GM18526 (cell line): ENCODE data around the gene C2orf92.

Experiments
- POLR2A ChIP-seq: IDR thresholded peaks from 3 replicates; pipeline ENCODE4 v1.6.1; 2011; ENCODE audit not compliant: insufficient read length; ENCODE audit errors: extremely low read depth

Gene C2orf92

DNA sequence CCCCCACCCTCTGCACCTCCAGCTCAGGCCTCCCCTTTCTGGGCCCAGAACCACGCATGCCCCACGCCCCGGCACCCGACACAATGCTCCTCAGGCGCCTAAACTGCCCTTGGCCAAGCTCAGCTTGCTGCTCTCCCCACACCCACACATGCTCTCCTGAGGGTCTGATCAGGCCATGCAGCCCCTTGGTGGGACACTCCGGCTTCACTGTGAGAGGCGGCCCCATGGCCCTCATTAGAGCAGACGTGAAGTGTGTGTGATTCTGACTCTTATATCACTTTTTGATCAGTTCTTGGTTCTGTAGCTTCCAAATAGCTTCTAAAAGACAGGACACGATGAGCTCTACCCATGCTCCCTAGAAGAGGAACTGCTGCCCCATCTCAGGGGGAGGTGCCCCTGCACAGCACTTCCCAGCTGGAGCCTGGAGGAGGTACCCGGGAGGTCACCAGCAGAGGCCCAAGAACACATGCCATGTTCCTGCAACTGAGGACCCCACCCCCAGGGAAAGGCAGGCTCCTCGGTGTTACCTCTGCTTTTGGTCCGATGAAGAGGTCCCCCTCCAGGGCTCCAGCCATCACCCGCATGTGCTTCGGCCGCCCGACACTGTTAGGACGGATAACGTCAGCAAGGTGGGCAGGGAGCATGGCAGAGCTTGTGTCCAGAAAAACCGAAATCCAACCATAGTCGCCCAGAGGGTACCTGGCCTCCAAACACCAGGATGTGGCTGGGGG lies 9.3 kb upstream of the C2orf92 start:
- TF ChIP-seq POLR2A = no peak

DNA sequence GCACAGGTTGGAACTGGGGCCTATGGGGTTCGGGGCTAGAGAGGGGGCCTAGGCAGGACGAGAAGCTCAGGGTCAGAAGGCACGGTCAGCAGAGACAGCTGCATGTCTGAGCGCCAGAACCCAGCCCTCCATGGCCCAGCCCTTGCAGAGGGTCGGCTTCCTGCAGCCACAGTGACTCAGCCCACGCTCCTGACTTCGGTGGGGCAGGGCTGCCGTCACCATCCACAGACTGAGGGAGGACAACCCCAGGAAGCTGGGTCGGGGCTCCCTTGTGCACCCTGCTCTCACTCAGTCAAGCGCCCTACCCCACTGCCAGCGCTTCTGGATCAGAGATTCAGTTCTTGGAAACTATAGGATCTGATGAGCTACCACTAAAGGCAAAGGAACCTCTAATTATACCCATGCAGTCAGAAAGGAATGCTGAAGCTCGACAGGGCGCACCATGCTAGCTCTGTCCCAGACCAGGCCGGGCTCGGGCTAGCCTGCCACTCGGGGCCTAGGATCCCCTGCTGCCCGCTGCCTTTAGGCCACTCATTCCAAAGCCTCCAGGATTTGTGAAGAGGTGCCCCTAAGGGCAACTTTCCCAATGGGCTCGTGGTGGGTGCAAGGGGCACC lies 8.6 kb upstream of the C2orf92 start:
- no peak for TF ChIP-seq POLR2A

DNA sequence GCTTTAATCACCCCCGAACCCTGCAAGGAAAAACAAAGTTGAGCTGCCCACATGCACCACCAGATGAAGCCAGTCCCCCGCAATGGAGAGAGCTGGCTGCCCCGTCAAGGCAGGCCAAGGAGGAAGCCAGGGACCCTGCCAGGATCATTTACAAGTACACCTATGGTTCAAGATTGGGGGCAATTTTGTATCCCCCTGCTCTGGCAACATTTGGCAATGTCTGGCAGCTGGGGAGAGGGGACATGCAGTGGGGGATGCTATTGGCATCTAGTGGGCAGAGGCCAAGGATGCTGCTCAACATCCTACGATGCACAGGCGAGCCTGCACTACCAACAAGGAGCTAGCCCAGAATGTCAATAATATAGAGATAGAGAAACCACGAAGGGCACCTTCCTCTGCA lies 7.6 kb upstream of the C2orf92 start:
- TF ChIP-seq POLR2A = no peak

DNA sequence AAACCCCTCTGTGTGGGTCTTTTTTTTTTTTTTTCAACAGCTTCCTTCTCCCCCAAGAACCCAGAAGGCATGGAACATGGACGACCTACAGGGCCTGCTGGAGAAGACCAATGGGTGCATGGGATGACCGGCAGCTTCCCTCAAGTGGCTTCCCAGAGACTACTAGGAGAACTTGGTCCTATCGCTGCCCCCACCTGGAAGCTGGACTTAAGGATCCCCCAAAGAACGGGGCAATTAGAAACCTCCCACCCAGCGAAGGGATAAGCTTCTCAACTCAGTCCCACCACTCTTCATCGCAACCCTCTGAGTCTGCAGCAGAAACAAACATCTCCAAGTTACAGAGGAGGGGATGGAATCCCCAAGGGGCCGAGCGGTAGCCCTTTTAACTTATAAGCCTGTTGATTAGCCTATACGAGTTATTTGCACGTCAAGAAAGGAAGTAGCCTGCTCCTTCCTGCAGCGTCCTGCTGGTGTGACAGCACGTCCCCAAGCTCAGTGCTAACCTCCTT lies 7.1 kb upstream of the C2orf92 start:
- TF ChIP-seq POLR2A = no peak

DNA sequence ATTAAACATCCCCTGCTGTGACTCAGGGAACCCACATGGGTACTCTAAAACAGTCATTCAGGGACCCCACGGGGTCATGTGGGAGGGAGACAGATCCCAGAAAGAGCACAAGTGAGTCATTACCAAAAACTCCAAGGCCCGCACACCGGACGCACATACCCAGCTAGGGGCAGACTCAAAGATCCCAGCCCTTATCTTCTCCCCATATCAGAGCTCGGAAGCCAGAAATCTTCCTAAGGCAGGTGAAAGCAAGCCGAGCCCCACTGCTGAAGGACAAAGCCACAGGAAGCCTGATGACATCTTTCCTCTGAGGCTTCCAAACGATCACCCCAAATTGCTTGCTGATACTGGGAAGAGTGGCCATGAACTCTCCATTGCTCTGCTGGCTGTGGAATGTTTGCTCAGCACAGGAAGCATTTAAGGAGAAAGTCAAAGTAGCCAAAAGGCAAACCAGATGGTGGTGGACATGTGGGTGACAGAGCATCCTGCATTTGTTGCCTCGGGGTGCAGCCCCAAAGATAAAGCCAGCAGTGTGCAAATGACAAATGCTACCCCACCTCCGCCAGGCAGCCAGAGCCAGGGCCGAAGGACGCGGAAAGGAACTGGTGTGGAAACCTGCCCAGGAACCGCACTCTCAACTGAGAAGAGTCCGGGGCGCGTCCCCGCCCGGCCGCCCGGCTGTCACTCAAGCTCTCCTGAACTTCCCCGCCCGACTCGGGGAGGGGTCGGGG lies 6.5 kb upstream of the C2orf92 start:
- TF ChIP-seq POLR2A = no peak

DNA sequence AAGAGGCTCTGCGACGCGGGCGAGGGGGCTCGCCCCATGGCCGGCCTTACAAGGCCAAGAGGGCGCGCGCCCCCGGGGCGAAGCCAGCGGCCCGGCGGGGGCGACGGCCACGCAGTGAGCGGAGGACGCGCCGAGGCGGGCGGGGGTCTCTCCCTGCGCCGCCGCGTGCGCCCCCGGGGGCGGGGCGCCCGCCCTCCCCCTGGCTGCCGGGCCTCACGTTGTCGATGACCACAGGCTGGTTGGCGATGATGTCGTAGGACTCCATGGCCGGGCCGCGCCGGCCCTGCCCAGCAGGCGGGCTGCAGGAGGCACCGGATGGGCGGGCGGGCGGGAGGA lies 5.9 kb upstream of the C2orf92 start:
- TF ChIP-seq POLR2A = no peak

DNA sequence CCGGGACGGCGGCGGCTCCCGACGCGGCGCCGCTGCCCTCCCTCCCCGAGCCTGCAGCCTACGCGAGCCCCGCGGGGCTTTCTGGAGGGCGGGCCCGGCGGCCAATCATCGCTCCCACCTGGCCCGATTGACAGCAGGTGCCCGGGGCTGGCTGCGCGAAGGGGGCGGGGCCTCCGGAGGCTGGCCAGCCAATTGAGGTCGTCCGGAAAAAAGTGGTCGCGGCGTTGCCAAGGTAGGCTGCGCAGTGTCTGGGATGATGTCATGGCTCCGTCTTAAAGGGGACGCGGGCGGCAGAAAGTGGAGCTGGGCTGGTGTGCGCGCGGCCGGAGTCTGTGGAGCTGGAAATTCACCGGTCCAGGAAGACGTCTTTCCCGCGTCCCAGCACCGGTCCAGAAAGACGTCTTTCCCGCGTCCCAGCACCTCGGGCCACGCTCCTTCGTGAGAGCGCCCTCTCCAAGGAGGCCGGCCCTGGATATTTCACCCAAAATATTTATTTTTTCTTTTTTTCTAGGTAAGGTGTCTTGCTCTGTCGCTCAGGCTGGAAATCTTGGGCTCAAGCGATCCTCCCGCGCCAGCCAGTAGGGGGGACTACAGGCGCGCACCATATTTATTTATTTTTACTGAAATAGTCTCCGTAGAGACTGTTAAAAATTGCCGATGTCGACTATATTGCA lies 5.4 kb upstream of the C2orf92 start, which contains the start of gene ACTR1B:
TSS of gene ACTR1B (minus strand) at position 83 of the 674 bp plus-strand sequence. CDS start 154 bp downstream, outside the sequence.
- peak; percentile 65 for TF ChIP-seq POLR2A

DNA sequence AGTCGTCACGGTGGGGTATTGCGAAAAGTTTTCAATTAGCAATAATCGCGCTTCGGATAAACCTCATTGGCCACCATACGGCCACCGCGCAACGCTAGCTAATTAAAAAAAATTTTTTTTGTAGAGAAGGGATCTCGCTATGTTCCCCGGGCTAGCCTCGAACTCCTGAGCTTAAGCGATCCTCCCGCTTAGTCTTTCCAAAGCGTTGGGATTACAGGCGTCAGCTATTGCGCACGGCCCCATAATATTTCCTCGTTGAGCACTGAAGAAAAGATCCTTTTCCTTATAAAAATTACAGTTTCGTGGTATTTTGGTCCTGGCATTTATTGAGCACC lies 4.9 kb upstream of the C2orf92 start:
- no peak for TF ChIP-seq POLR2A

DNA sequence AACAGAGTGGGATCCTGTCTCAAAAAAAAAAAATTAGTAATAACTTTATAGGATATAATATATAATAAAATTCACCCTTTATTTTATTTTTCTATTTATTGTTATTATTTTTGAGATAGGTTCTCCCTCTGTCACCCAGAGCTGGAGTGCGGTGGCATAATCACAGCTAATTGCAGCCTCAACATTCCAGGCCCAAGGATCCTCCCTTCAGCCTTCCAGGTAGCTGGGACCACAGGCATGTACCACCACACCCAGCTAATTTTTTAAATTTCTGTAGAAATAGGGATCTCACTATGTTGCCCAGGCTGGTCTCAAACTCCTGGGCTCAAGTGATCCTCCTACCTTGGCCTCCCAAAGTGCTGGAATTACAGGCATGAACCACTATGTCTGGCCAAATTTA lies 958 bp downstream of the C2orf92 start:
- TF ChIP-seq POLR2A = no peak

DNA sequence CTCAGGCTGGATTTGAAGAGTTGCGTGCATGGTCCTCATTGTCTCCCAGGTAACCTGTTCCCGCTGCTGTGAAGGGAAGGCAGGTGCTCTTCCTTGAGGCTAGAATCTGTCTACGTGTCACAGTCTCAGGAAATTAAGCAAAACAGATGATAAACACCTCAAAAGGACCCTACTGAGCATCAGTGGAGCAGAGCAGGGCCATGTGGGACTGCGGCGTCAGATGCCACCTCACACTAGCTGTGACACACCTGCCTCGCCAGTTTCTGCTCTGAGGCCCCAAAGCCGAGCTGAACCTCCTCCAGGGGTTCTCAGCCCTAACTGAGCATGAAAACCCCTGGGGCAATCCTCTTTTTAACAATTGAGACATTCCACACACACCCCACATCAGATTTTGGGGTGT lies 2.0 kb downstream of the C2orf92 start:
- TF ChIP-seq POLR2A = no peak

DNA sequence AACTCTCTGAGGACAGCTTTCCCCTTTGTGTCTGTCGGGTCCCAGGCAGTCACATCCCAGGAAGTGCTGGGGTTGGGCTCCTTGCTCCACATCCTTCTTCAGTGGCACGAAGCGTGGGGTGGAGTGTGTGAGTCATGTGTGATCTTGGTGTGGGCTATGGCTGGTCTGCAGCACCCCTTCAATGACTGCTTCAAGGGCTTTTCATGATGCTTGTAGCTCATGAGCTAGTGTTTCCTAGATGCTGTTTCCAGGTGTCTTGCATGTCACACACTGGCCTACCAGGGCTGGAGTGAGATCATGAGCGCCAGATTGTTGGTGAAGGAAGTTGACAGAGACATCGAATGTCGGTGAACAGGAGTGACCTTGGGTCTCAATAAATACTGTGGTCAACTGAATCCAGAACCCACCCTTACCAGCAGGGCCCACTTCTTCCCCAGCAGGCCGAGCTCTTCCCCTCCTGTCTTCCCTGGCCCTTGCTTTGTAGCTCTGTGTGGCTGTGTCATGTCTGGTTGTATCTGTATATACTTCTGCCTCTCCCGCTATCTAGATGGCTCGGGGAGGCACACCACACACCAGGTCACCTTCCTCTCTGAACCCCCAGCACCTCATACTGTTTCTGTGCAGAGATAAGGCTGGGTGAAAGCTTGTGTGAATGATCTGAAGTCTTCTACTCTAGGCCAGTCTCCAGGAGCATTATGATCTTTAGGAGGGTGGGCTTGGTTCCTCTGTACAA lies 3.8 kb downstream of the C2orf92 start:
- TF ChIP-seq POLR2A = no peak

DNA sequence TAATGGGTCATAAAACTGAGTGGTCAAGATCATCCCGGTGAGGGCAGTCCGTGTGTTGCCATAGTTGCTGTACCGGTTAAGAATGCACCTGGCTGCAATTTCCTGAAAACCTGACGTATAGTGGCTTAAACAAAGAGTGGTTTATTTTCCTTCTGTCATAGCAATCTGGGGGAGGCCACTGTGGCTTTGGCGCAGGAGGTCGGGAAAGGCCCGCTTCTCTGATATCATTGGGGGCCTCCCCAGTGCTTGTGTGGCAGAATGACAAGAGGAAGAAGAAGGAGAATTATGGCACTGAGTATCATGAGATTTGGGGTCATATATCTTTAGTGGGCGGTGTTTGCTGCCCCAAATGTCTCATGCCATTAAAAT lies 4.4 kb downstream of the C2orf92 start:
- no peak for TF ChIP-seq POLR2A

DNA sequence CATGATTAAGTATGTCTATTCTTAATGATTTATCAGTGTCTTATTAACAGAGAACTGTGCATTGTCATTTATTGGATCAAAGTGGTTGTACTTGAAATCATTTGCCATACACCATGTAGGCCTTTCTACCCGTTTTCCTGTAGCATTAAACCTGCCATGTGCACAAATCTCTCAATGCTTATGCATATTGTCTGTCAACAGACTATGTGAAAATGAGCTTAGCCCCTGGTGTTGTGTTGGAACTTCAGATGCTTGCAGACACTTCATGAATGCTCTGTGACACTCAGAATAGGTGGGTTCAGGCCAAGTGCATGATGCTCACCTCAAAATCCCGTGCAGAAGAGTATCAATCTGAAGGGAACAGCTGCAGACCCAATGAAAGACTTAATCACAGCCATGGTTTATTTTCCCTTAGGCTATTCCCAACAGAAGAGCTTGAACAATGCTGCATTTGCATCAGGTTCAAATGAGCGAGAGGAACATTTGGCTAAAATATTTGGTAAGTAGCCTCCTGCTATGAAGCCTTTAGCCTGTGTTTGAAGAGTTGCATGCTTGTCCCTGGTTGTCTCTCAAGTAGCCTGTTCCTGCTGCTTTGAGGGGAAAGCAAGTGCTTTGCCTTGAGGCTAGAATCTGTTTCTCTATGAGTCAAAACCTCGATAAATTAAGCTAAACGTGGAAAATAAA lies 6.1 kb downstream of the C2orf92 start:
- no peak for TF ChIP-seq POLR2A

DNA sequence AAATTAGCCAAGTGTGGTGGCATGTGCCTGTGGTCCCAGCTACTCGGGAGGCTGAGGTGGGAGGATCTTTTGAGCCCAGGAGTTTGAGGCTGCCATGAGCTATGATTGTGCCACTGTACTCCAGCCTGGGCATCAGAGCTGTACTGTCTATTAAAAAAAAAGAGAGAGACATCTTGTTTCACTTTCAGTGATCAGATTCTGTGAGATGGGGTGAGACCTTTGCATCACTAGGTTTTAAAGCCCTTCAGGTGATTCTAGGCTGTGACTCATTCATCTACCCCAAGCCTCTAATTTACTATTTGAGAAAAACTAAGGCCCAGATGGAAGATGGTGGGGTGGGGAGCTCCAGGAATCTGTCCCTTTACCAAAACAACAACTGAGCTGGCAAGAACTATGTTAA lies 7.1 kb downstream of the C2orf92 start:
- TF ChIP-seq POLR2A = no peak
